HepG2 (cell line): ENCODE results near the gene IL11RA. TPM values are rescaled to one million over a fixed set of nuclear protein-coding genes. Genes with fewer than 3 reads are reported as not detected.

Experiments
- ATAC-seq: fragments of 200-7000 bp; cut with Tn5 transposase; 3 replicates; pipeline ENCODE4 v1.9.1; 2020; ENCODE audit warnings: mild to moderate bottlenecking, moderate library complexity
- BruUV-seq: library from RNA; stranded (reverse); fragments of 400-500 nt; replicated peaks from 2 replicates; lab custom pipeline; 2021; lab: Mats Ljungman, UMichigan
- CTCF ChIA-PET: fragments of 300-600 bp; formaldehyde crosslinking; extraction: SDS; loops from one replicate; lab custom pipeline; 2021; ENCODE audit warnings: low total read pairs, inconsistent platforms, low intra/inter-chr PET ratio; lab: Yijun Ruan, JAX
- POLR2A ChIA-PET: fragments of 350-600 bp; sonication (Branson Sonifier 250); formaldehyde crosslinking; loops from one replicate; lab custom pipeline; 2020; ENCODE audit warnings: antibody characterized with exemption, inconsistent platforms; lab: Yijun Ruan, JAX
- DNase-seq: peaks from one replicate; pipeline ENCODE4 v3.0.0-alpha.2; 2015; ENCODE audit warnings: low spot score
- FAIRE-seq: peaks from 3 replicates; lab custom pipeline; 2011; peaks lifted over from hg19 to GRCh38; lab: Jason Lieb, UNC
- H2AFZ ChIP-seq: one replicate; pipeline ENCODE4 v1.6.1; 2011; ENCODE audit warnings: low read length, inconsistent platforms
- H3K27ac ChIP-seq: fragments of 300-600 bp; 3 replicates; pipeline ENCODE4 v1.8.0; 2011; ENCODE audit warnings: mixed run types, mild to moderate bottlenecking, mixed read lengths, low read length, inconsistent platforms; ENCODE audit not compliant: insufficient read depth; ENCODE audit errors: extremely low read length
- H3K27me3 ChIP-seq, 2 experiments: fragments of 200-600 bp in 1 of 2; 2 replicates in 1 of 2; 3 replicates in 1 of 2; pipeline versions ENCODE4 v1.6.0 to v1.8.0; 2011; ENCODE audit warnings: low read length in 2 of 2, mild to moderate bottlenecking in 2 of 2, moderate library complexity in 2 of 2, inconsistent platforms in 1 of 2; ENCODE audit not compliant: insufficient read depth in 2 of 2, control insufficient read depth in 1 of 2
- H3K36me3 ChIP-seq, 2 experiments: fragments of 200-600 bp in 1 of 2; replicated peaks in 1 of 2; 2 replicates in 1 of 2; 3 replicates in 1 of 2; pipeline versions ENCODE4 v1.5.1 to v1.8.0; 2011; ENCODE audit warnings: low read length in 2 of 2, inconsistent platforms in 1 of 2; ENCODE audit not compliant: insufficient read depth in 2 of 2, control insufficient read depth in 1 of 2
- H3K4me1 ChIP-seq: 2 replicates; pipeline ENCODE4 v1.5.1; 2012; ENCODE audit warnings: low read length, inconsistent platforms; ENCODE audit not compliant: insufficient read depth
- H3K4me2 ChIP-seq: 2 replicates; pipeline ENCODE4 v1.6.0; 2011; ENCODE audit warnings: low read depth, low read length, inconsistent platforms
- H3K4me3 ChIP-seq, 3 experiments: fragments of 200-600 bp in 1 of 3; sonication (generic), shearing (Covaris generic) in 1 of 3; replicated peaks in 1 of 3; 2 replicates each; pipeline ENCODE4 v1.5.1; 2011 to 2016; ENCODE audit warnings: low read length in 3 of 3, inconsistent platforms in 2 of 3, low read depth in 2 of 3, mild to moderate bottlenecking in 2 of 3, control low read depth in 1 of 3, mixed read lengths in 1 of 3; ENCODE audit not compliant: insufficient read depth in 1 of 3
- H3K79me2 ChIP-seq: one replicate; pipeline ENCODE4 v1.6.1; 2011; ENCODE audit warnings: low read length, inconsistent platforms; ENCODE audit not compliant: insufficient read depth
- H3K9ac ChIP-seq: 2 replicates; pipeline ENCODE4 v1.6.0; 2011; ENCODE audit warnings: mild to moderate bottlenecking, low read depth, low read length, inconsistent platforms; ENCODE audit not compliant: insufficient read depth
- H3K9me3 ChIP-seq: 2 replicates; pipeline ENCODE4 v1.5.1; 2012; ENCODE audit warnings: mild to moderate bottlenecking, low read length
- H4K20me1 ChIP-seq: 2 replicates; pipeline ENCODE4 v1.6.0; 2011; ENCODE audit warnings: inconsistent platforms, mild to moderate bottlenecking, low read length, moderate library complexity; ENCODE audit not compliant: insufficient read depth
- CAMTA2 ChIP-seq: sonication (generic); formaldehyde crosslinking; IDR thresholded peaks from 2 replicates; pipeline ENCODE4 v1.4.0; 2020; ENCODE audit warnings: mild to moderate bottlenecking, missing genetic modification reagents, borderline replicate concordance
- FOXA3 ChIP-seq: IDR thresholded peaks from 2 replicates; pipeline ENCODE4 v1.6.1; 2016; ENCODE audit warnings: missing genetic modification reagents, missing compliant biosample characterization
- FOXP1 ChIP-seq, 2 experiments: fragments of 450-650 bp in 1 of 2; IDR thresholded peaks; 2 replicates each; pipeline ENCODE4 v1.6.1; 2017 to 2018; ENCODE audit warnings: antibody characterized with exemption in 1 of 2
- HNRNPL ChIP-seq: fragments of 200-400 bp; formaldehyde crosslinking; IDR thresholded peaks from 2 replicates; pipeline ENCODE4 v1.6.1; 2017; ENCODE audit warnings: mild to moderate bottlenecking, low read depth, low read length
- HNRNPUL1 ChIP-seq: fragments of 200-400 bp; formaldehyde crosslinking; IDR thresholded peaks from 2 replicates; pipeline ENCODE4 v1.6.1; 2017; ENCODE audit warnings: low read depth, mild to moderate bottlenecking, low read length, moderate library complexity
- KAT7 ChIP-seq: IDR thresholded peaks from 2 replicates; pipeline ENCODE4 v1.6.1; 2018; ENCODE audit warnings: borderline replicate concordance, missing compliant biosample characterization
- RFXANK ChIP-seq: IDR thresholded peaks from 2 replicates; pipeline ENCODE4 v1.6.1; 2016
- RXRA ChIP-seq: sonication (generic); formaldehyde crosslinking; IDR thresholded peaks from 2 replicates; pipeline ENCODE4 v1.5.1; 2020; ENCODE audit warnings: missing genetic modification reagents
- SMAD9 ChIP-seq: sonication (generic); formaldehyde crosslinking; IDR thresholded peaks from 2 replicates; pipeline ENCODE4 v1.5.1; 2020; ENCODE audit warnings: mild to moderate bottlenecking, missing genetic modification reagents
- TCF12 ChIP-seq, 2 experiments: fragments of 450-650 bp in 1 of 2; sonication (generic) in 1 of 2; formaldehyde crosslinking in 1 of 2; IDR thresholded peaks; 2 replicates each; pipeline versions ENCODE4 v1.6.1 to v1.8.0; 2017 to 2022; ENCODE audit warnings: antibody characterized with exemption in 1 of 2, mild to moderate bottlenecking in 1 of 2, missing genetic modification reagents in 1 of 2, moderate library complexity in 1 of 2
- ZBTB34 ChIP-seq: sonication (generic); formaldehyde crosslinking; IDR thresholded peaks from 2 replicates; pipeline ENCODE4 v1.8.0; 2022; ENCODE audit warnings: mild to moderate bottlenecking, missing genetic modification reagents
- ZBTB44 ChIP-seq: sonication (generic); formaldehyde crosslinking; IDR thresholded peaks from 2 replicates; pipeline ENCODE4 v1.4.0; 2020; ENCODE audit warnings: missing genetic modification reagents
- ZMYM4 ChIP-seq: sonication (generic); formaldehyde crosslinking; IDR thresholded peaks from 2 replicates; pipeline ENCODE4 v1.8.1; 2023; ENCODE audit warnings: mild to moderate bottlenecking, missing genetic modification reagents
- ZNF432 ChIP-seq: sonication (generic); formaldehyde crosslinking; IDR thresholded peaks from 2 replicates; pipeline ENCODE4 v1.5.0; 2020; ENCODE audit warnings: missing genetic modification reagents, mild to moderate bottlenecking, borderline replicate concordance
- WGBS: methylation state at CpG from one replicate; pipeline ENCODE4 v1.1.6; 2017; ENCODE audit warnings: low lambda C conversion rate; 5-methylcytosine and 5-hydroxymethylcytosine counted together
- in situ Hi-C: cut with HindIII; loops from 2 replicates; pipeline ENCODE4 v1.10.0; 2017; ENCODE audit warnings: low pct_unique_long_range_greater_than_20kb; ENCODE audit not compliant: extremely low pct_ligation_motif_present
- intact Hi-C: fragments of 100-400 bp; cut with micrococcal nuclease; formaldehyde crosslinking; loops from one replicate; pipeline ENCODE4 v1.10.0; 2022; ENCODE audit not compliant: unreplicated experiment
- polyA plus RNA-seq, 8 experiments: library from polyadenylated mRNA; depleted of rRNA in 3 of 8; stranded (reverse) in 7 of 8; unstranded in 1 of 8; fragments of >200 nt; fragmentation: Illumina TruSeq in 4 of 8; extraction: Trizol in 4 of 8; gene quantifications; 2 replicates each; pipeline versions ENCODE4 v1.2.1 to v1.2.3, GENCODE V29; 2011 to 2016; ENCODE audit warnings: low read depth in 4 of 8, missing spikeins in 1 of 8, mixed read lengths in 1 of 8; ENCODE audit not compliant: insufficient read depth in 1 of 8
- total RNA-seq, 5 experiments: library from RNA; depleted of rRNA; stranded (reverse); fragments of >200 nt; fragmentation: Illumina TruSeq; extraction: Trizol; gene quantifications; 2 replicates each; pipeline ENCODE4 v1.2.3, GENCODE V29; 2016; ENCODE audit warnings: low read depth in 1 of 5
- TF ChIP-seq, protein P1 (sequence below): fragments of 450-650 bp; IDR thresholded peaks from 2 replicates; pipeline ENCODE4 v1.6.1; 2016
- TF ChIP-seq, protein P2 (sequence below): sonication (generic); formaldehyde crosslinking; IDR thresholded peaks from 2 replicates; pipeline ENCODE4 v1.5.1; 2020; ENCODE audit warnings: mild to moderate bottlenecking, missing genetic modification reagents, borderline replicate concordance
- TF ChIP-seq, protein P3 (sequence below): sonication (generic); formaldehyde crosslinking; IDR thresholded peaks from 2 replicates; pipeline ENCODE4 v1.8.0; 2022; ENCODE audit warnings: low read depth, missing genetic modification reagents

Gene IL11RA
- total and polyA plus RNA-seq, 2 of the 13 experiments (the other 11 are each of a cell fraction or from before 2014, with no cell fraction given), result 2.0 to 4.2 TPM

DNA sequence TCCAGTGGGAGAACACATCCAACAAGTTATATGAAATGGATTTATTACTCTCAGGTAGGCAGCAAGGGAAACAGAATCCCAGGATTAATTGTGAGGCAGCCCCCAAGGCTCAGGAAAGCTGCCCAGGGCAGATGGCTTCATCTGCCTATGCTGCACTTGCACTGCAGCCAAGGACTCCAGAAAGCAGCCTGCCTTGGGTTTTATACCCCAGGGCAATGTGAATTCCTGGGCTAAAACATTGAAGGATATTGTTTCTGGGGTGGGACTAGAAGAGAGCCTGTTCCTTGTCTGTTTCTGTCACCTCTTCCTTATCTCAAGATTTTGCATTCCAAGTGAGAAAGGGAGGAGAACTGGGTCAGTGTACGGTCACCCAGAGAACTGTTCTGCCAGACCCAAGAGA lies 19.3 kb downstream of the IL11RA start (continued):
- TF ChIP-seq ZBTB44 (CRISPR knock-in tag), result no peak
- TF ChIP-seq RFXANK (CRISPR knock-in tag), result no peak
- TF ChIP-seq ZBTB34 (CRISPR knock-in tag), result no peak
- TF ChIP-seq ZNF432, result no peak
- TF ChIP-seq ZMYM4 (CRISPR knock-in tag), result no peak
- no peak for TF ChIP-seq RXRA (CRISPR knock-in tag)

DNA sequence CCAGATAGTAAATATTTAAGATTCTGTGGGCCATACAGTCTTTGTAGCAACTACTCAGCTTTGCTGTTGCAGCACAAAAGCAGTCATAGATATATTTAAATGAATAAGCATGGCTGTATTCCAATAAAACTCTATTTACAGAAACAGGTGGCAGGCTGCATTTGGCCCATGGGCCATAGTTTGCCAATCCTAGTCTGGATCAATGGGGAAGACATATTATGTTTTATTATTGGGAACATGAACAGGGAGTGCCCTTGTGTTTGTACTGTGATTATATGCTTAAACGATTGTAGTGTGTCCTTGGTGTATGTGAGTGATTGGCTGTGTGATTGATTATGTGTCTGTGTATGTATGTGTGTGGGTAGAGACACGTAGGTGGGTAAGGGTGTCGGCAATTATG lies 22.5 kb downstream of the IL11RA start:
- ChIA-PET CTCF (interaction anchor here (0.7 to 6.1 kb wide), 5 partner anchors 11 to 62 kb away, joined by 3 to 178 read pairs (median 4); no protein-coding TSS in a partner anchor), POLR2A (no interaction called here)
- no peak overlapping the region for H3K4me2 ChIP-seq
- FAIRE-seq (no peak), DNase-seq (no peak)
- WGBS, result 60% methylated on average over 3 of the region's 3 CpGs
- in situ Hi-C loops (no loop called here), intact Hi-C loops (no loop called here)
- no peaks in the 10 kb centered on the region for H3K79me2 ChIP-seq
- H3K27ac ChIP-seq, result no peak overlapping the region
- no peaks in the 10 kb centered on the region for H3K9me3 ChIP-seq
- no TSS peak for BruUV-seq
- no peak overlapping the region for H2AFZ ChIP-seq
- TF ChIP-seq KAT7 (no peak), HNRNPUL1 (no peak), TCF12 (IDR thresholded peaks at IDR 0.05) (no peak), TCF12 (CRISPR knock-in tag; IDR thresholded peaks at IDR 0.05) (no peak), HNRNPL (no peak), CAMTA2 (no peak), FOXP1 (IDR thresholded peaks at IDR 0.05) (no peak), FOXP1 (CRISPR knock-in tag; IDR thresholded peaks at IDR 0.05) (no peak), SMAD9 (CRISPR knock-in tag) (no peak), FOXA3 (CRISPR knock-in tag) (no peak)
- TF ChIP-seq, protein P1, sequence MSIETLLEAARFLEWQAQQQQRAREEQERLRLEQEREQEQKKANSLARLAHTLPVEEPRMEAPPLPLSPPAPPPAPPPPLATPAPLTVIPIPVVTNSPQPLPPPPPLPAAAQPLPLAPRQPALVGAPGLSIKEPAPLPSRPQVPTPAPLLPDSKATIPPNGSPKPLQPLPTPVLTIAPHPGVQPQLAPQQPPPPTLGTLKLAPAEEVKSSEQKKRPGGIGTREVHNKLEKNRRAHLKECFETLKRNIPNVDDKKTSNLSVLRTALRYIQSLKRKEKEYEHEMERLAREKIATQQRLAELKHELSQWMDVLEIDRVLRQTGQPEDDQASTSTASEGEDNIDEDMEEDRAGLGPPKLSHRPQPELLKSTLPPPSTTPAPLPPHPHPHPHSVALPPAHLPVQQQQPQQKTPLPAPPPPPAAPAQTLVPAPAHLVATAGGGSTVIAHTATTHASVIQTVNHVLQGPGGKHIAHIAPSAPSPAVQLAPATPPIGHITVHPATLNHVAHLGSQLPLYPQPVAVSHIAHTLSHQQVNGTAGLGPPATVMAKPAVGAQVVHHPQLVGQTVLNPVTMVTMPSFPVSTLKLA, result no peak
- TF ChIP-seq, protein P2, sequence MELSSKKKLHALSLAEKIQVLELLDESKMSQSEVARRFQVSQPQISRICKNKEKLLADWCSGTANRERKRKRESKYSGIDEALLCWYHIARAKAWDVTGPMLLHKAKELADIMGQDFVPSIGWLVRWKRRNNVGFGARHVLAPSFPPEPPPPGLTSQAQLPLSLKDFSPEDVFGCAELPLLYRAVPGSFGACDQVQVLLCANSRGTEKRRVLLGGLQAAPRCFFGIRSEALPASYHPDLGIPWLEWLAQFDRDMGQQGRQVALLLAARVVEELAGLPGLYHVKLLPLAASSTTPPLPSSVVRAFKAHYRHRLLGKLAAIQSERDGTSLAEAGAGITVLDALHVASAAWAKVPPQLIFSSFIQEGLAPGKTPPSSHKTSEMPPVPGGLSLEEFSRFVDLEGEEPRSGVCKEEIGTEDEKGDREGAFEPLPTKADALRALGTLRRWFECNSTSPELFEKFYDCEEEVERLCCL (CRISPR knock-in tag), result no peak
- TF ChIP-seq, protein P3, sequence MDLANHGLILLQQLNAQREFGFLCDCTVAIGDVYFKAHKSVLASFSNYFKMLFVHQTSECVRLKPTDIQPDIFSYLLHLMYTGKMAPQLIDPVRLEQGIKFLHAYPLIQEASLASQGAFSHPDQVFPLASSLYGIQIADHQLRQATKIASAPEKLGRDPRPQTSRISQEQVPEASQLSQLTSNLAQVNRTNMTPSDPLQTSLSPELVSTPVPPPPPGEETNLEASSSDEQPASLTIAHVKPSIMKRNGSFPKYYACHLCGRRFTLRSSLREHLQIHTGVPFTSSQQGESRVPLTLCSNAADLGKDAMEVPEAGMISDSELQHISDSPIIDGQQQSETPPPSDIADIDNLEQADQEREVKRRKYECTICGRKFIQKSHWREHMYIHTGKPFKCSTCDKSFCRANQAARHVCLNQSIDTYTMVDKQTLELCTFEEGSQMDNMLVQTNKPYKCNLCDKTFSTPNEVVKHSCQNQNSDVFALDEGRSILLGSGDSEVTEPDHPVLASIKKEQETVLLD (CRISPR knock-in tag), result no peak
- TF ChIP-seq, all 625 proteins: peak for 0
- Histone ChIP-seq H3K27me3 (no peaks in the 10 kb centered on the region), H4K20me1 (no peaks in the 10 kb centered on the region), H3K4me3 (no peak overlapping the region), H3K4me1 (peaks cover 4% of the 10 kb centered on the region; the same call in 1 of the 2 replicates), H3K9ac (no peak overlapping the region), H3K36me3 (no peaks in the 10 kb centered on the region)
- ATAC-seq, result no peak
